ENCODE data around the gene LITAF.
"Not testable (repeated sequence)": the region's sequence is repeated elsewhere in the genome, so short reads cannot be mapped to it uniquely, and the experiment has no call there.

LITAF gene

GRCh38 chr16:11521055-11521454 is 65.7 kb downstream of the LITAF start:
- Mint-ChIP-seq H3K9me3 (peaks cover 9% of the 10 kb centered on the region), H3K27ac (no peak overlapping the region)

GRCh38 chr16:11520442-11520841 is 66.3 kb downstream of the LITAF start:
- peaks cover 12% of the 10 kb centered on the region for H3K27me3 Mint-ChIP-seq (ENCODE audit: low read depth)
- H3K27ac Mint-ChIP-seq = no peak overlapping the region
- no peak for TF ChIP-seq CTCF (IDR thresholded peaks at IDR 0.05; ENCODE audit: unreplicated experiment in 3 of 3)
- peaks cover 9% of the 10 kb centered on the region for H3K9me3 Mint-ChIP-seq
- H3K4me3 Mint-ChIP-seq = no peak overlapping the region
- no peaks in the 10 kb centered on the region for H3K4me1 Mint-ChIP-seq
- peaks cover 3% of the 10 kb centered on the region for H3K36me3 Mint-ChIP-seq (ENCODE audit: low read depth)

More at GRCh38 chr16:11521055-11521454, 65.7 kb downstream of the LITAF start:
- TF ChIP-seq CTCF (IDR thresholded peaks at IDR 0.05; ENCODE audit: unreplicated experiment in 3 of 3) = no peak
- Mint-ChIP-seq H3K4me3 (no peak overlapping the region), H3K27me3 (ENCODE audit: low read depth) (peaks cover 18% of the 10 kb centered on the region), H3K36me3 (ENCODE audit: low read depth) (peaks cover 3% of the 10 kb centered on the region), H3K4me1 (no peaks in the 10 kb centered on the region)

GRCh38 chr16:11517961-11518360 is 68.8 kb downstream of the LITAF start:
- Mint-ChIP-seq H3K4me3 (no peak overlapping the region), H3K36me3 (ENCODE audit: low read depth) (peaks cover 3% of the 10 kb centered on the region), H3K27me3 (ENCODE audit: low read depth) (peaks cover 9% of the 10 kb centered on the region), H3K9me3 (peaks cover 9% of the 10 kb centered on the region), H3K4me1 (no peaks in the 10 kb centered on the region), H3K27ac (peak overlapping the region in 1 of 3 experiments; percentile 34)
- TF ChIP-seq CTCF (IDR thresholded peaks at IDR 0.05; ENCODE audit: unreplicated experiment in 3 of 3) = no peak

GRCh38 chr16:11515540-11516430 is 70.9 kb downstream of the LITAF start:
- H3K4me1 Mint-ChIP-seq = no peaks in the 10 kb centered on the region
- H3K27me3 Mint-ChIP-seq (ENCODE audit: low read depth) = peaks cover 9% of the 10 kb centered on the region
- no peak overlapping the region for H3K4me3 Mint-ChIP-seq
- H3K27ac Mint-ChIP-seq = no peak overlapping the region
- peaks cover 2% of the 10 kb centered on the region for H3K9me3 Mint-ChIP-seq
- no peak for TF ChIP-seq CTCF (IDR thresholded peaks at IDR 0.05; ENCODE audit: unreplicated experiment in 3 of 3)
- no peaks in the 10 kb centered on the region for H3K36me3 Mint-ChIP-seq (ENCODE audit: low read depth)

GRCh38 chr16:11514283-11514682 is 72.4 kb downstream of the LITAF start:
- no peak for TF ChIP-seq CTCF (IDR thresholded peaks at IDR 0.05; ENCODE audit: unreplicated experiment in 3 of 3)
- H3K27me3 Mint-ChIP-seq (ENCODE audit: low read depth) = peaks cover 9% of the 10 kb centered on the region
- no peaks in the 10 kb centered on the region for H3K36me3 Mint-ChIP-seq (ENCODE audit: low read depth)
- H3K9me3 Mint-ChIP-seq = no peaks in the 10 kb centered on the region
- no peaks in the 10 kb centered on the region for H3K4me1 Mint-ChIP-seq
- H3K4me3 Mint-ChIP-seq = no peak overlapping the region
- H3K27ac Mint-ChIP-seq = no peak overlapping the region

- not testable (repeated sequence) for H3K4me1 Mint-ChIP-seq; H3K36me3 Mint-ChIP-seq (ENCODE audit: low read depth); H3K9me3 Mint-ChIP-seq; H3K4me3 Mint-ChIP-seq; H3K27ac Mint-ChIP-seq; H3K27me3 Mint-ChIP-seq (ENCODE audit: low read depth)
These were observed 73.4 kb downstream of the LITAF start for GRCh38 chr16:11513366-11513765.

All from nephron (organoid).